PC-3 (cell line): ENCODE measurements around the gene NR2F2.

Source experiments
- EZH2 ChIP-seq: fragments of 300-600 bp; sonication (generic); IDR thresholded peaks from one replicate; pipeline ENCODE4 v1.6.1; 2017; ENCODE audit warnings: antibody characterized with exemption, mild to moderate bottlenecking, low read length; ENCODE audit not compliant: unreplicated experiment
- EZH2phosphoT487 ChIP-seq: fragments of 300-600 bp; sonication (generic); IDR thresholded peaks from 2 replicates; pipeline ENCODE4 v1.6.1; 2018; ENCODE audit warnings: mild to moderate bottlenecking, antibody characterized with exemption, low read length, borderline replicate concordance
- TF ChIP-seq, protein P1 (sequence below): fragments of 300-600 bp; sonication (generic); conservative IDR thresholded peaks from 2 replicates; pipeline ENCODE4 v1.5.1; 2017; ENCODE audit warnings: antibody characterized with exemption, low read depth, mild to moderate bottlenecking, low read length

DNA sequence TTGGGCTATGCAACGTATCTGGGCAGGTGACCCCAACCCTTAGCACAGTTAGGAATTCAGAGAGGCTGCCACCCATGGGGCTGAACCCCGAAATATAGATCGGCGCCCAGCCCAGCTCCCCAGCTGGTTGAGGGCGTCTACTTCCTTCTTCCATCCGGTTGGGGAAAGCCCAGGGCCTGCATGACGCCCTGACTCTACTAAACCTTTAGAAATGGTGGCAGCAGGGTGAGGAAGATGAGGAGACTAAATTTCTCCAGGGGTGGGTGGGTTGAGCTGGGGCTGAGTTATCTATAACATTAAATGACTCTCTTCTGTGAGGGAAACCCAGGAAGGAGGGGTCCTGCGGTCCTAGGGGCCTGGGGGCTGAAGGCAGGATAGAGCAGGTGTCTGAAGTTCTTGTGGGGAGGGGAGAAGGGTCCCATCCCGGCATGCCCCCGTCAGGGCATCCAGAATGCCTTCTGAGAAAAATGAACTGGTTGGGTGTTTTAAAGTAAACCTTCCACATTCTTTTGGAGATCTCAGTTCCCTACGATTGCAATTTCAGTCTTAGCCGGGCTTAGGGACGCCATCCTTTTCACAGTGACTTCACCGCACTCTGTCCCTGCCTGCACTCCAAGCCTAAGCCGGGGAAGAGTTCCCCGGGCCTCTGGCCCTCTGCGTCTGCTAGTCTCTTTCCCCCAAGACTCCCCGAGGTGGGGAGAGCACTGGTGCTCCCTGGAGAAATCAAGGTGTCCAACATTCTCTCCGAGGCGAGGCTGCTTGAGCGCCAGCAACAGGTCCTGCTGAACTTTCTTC lies 28.5 kb downstream of the NR2F2 start:
- TF ChIP-seq, protein P1, sequence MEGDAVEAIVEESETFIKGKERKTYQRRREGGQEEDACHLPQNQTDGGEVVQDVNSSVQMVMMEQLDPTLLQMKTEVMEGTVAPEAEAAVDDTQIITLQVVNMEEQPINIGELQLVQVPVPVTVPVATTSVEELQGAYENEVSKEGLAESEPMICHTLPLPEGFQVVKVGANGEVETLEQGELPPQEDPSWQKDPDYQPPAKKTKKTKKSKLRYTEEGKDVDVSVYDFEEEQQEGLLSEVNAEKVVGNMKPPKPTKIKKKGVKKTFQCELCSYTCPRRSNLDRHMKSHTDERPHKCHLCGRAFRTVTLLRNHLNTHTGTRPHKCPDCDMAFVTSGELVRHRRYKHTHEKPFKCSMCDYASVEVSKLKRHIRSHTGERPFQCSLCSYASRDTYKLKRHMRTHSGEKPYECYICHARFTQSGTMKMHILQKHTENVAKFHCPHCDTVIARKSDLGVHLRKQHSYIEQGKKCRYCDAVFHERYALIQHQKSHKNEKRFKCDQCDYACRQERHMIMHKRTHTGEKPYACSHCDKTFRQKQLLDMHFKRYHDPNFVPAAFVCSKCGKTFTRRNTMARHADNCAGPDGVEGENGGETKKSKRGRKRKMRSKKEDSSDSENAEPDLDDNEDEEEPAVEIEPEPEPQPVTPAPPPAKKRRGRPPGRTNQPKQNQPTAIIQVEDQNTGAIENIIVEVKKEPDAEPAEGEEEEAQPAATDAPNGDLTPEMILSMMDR = no peak
- no peak for TF ChIP-seq EZH2
- no peak for TF ChIP-seq EZH2phosphoT487
